NCI-H748 treated with DMSO at 0.1 percent for 48 hours (cell line): ENCODE measurements around the gene RIC3.
"Not testable (repeated sequence)": the region's sequence is repeated elsewhere in the genome, so short reads cannot be mapped to it uniquely, and the experiment has no call there.

Source experiments
- DNase-seq: peaks from one replicate; lab custom pipeline; 2025; lab: John Stamatoyannopoulos, UW

RIC3 gene

DNA sequence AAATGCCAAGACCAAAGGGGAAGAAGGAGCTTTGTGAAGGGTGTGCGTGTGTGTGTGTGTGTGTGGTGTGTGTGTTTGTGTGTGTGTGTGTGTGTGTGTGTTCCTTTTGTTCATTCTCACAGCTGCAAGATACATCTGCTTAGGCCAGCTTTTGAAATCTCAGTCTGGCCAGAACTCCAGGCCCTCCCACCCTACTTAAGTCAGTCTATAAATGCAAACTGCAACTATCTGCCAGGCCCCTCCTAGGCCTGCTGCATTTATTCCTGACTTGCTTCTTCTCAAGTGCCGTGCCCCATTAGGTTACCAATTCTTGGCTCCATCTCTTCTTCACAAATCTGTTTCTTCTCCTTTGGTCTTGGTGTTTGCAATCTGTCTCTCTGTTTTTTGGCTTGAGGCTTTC lies 21.6 kb upstream of the RIC3 start:
- no peak for DNase-seq

DNA sequence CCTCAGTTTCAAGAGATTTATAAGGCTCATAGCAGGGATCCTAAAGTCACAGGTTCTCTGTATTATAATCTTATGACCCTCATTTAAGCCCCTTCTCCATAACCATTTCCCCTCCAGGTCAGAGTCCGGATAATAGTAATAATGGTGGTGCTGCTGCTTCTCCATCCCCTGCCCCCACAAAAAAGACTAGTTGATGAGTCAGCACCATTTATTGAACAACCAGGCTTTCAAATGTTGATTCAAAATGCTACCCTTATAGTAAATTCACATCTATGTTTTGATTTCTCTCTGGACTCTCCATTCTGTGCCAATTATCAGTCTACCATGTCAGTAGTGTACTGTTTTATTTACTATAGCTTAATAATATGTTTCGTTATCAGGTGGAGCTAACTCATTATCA lies 17.6 kb upstream of the RIC3 start:
- no peak for DNase-seq

DNA sequence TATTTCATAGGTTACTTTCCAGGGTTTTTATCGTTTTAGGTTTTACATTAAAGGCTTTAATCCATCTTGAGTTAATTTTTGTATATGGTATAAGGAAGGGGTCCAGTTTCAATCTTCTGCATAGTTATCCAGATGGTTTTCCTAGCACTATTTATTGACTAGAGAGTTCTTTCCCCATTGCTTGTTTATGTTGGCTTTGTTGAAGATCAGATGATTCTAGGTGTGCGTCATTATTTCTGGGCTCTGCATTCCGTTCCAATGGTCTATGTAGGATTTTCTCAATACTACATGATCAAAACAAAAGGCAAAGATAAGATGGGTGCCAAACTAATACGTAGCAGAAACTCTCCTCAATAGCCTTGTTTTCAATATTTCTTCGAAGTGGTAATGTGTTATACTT lies 14.3 kb upstream of the RIC3 start:
- no peak for DNase-seq

DNA sequence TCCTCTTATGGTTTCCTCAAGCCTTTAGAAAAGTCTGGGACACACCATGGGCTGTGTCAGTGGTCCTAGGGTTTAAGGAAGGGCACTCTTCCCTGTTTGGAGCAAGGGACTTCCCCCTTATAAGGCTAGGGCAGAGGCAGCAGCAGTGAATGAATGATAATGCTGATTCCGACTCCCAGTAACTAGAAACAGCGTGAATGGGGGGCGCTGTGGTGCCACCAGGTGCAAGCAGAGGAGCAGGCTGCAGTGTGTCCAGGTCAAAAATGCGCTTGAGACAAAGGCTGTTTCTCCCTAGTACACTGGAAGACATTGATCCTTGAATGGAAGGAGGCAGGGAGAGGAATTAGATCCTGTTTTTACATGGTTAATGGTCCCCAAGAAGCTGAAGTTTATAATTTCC lies 11.6 kb upstream of the RIC3 start:
- no peak for DNase-seq

DNA sequence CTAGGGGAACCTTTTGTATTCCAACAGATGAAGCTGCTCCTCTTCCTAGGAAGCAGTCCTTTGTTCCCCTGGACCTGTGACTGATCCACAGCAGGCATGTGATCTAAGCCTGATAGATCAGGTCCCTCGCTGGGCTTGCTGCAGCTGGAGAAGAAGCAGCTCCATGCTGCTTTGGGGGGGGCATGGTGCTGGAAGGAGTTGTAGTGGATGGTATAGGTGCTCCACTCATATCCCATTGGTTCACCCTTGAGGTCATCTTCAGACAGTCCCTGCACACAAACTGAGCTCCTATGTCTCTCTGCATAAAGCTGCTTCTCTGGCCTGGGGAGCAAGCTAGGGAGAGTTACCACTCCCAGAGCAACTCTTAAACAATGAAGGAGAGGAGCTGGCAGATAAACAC lies 9.5 kb upstream of the RIC3 start:
- no peak for DNase-seq

DNA sequence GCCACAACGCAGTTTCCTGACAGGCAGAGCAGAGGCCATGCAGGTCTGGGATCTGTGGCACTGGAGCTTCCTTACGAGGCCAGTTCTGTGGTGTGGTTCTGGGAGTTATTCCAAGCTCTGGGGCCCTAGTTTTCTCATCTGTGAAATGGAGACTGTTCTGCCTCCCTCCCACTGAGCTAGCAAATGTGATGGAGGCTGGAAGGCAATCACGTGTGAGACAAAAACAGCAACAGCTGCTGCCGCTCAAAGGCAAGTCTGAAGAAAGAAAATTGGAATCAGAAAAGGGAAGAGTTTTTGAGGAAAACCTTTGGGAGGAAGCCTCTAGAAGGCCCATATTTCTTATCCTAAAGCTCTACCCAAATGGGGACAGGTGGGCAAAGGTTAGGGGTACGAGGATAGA lies 8.3 kb upstream of the RIC3 start:
- no peak for DNase-seq

DNA sequence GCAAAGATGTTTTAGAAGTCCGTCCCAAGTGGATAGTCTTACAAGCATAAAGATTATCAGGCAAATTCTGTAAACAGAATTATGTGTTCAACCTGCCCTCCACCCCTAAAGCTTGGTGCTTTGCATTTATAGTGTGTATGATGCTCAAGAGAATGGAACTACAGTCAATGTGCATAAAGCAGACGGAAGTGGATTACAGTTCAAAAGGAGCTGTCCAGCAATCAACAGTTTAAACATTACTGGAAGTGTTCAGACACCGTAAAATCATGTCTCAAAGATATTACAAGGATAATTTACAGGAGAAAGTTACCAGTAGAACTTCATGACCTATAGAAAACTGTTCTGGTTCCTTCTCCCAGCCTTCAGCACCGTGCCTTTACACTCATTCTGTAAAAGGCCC lies 1.0 kb downstream of the RIC3 start:
- DNase-seq, result no peak

DNA sequence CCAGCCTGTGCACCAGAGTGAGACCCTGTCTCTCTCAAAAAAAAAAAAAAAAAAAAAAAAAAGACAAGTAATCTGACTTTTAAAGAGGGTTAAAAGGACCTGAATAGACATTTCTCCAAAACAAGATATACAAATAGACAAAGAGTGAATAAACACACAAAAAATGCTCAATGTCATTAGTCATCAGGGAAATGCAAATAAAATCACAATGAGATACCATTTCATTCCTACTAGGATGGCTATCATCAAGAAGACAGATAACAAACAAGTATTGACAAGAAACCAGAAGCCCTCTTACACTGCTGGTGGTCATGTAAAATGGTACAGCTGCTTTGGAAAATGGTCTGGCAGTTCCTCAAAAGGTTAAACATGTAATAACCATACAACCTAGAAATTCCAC lies 4.1 kb downstream of the RIC3 start:
- no peak for DNase-seq

DNA sequence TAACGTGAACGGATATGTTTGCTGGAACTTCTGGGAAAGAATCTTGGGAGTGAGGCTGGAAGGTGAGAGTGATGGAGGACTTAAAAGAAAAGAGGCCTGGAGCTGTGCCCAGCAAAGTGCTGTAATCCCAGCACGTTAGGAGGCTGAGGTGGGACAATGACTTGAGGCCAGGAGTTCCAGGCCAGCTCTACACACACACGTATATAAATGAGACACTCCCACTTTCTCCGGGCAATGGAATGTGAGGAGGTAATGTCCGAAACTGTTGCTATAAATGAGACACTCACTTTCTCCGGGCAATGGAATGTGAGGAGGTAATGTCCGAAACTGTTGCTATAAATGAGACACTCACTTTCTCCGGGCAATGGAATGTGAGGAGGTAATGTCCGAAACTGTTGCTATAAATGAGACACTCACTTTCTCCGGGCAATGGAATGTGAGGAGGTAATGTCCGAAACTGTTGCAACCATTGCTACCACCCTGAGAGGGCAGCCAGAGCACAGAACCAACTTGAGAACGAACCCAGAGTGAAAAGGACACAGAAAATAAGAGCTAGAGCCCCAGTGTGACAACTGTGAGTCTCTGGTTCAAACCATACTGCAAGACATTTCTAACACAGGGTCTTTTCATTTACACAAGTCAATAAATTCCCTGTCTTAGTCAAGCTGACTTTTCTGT lies 7.1 kb downstream of the RIC3 start:
- DNase-seq, result not testable (repeated sequence)

DNA sequence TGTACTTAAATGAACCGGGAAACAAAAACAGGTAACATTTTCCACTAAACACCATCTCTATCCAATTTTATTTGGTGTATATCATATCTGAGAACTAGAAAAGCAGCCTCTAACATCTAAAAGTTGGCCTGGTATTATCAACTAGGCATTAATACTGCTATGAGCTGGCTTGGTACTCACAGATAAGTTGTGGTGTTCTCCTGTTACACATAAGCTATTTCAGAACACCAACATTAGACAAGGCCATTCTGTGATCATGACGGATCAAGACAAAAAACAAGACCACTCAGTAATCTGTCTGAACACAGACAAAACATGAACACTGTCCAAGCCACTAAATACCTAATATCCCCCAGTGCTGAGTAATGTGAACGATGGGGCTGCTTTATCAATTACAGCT lies 11.9 kb downstream of the RIC3 start:
- no peak for DNase-seq

DNA sequence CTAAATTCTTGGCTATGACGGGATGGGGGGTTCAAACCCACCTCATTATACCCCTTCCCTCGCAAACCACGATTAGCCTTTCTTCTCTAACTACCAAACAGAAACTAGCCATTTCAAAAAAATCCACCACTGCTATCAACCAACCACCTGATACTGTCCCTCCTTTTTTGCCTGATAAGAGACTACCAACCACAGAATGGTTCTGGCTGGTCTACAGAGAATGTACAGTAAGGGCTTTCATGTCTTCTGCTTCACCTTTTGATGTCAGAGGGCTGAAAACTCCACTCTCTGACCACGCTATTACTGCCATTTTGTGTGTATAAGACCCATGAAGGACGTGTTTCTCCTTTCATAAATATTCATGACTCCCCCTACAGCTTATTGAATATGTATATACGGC lies 19.1 kb downstream of the RIC3 start:
- no peak for DNase-seq

DNA sequence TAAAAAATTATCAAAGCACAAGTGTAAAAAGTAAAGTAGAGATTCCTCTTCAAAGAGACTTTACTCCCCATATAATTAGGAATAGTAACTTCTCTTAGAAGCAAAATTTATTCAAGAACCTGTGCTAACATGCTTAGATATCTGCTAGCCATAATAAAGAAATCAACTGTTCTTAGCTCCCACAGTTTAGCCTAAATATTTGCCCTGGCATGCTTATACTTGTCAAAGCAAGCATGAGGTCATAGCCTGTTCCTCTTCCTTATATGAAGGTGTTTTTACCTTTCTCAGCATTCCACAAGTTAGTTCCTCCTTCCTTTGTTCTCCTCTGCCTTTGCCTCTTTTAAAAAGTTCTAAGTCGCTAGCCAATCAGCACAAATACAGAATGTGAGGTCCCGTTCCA lies 30.3 kb downstream of the RIC3 start:
- no peak for DNase-seq

DNA sequence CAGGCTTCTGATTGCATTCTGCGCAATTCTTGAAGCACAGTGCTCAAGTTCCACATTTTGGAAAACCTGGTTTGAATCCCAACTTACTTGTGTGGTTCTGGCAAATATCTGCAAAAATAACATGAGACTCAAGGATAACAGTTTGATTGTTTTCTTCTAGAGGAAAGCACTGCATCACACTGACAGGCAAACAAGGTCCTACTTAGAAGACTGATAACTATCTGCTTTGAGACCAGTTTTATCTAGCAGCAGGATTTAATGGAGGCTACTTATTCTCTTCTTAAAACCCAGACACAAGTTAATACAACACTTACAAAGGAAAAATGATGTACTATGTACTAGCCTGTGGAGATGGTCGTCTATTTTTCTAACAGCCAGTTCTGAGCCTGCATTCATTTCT lies 41.4 kb downstream of the RIC3 start:
- no peak for DNase-seq

DNA sequence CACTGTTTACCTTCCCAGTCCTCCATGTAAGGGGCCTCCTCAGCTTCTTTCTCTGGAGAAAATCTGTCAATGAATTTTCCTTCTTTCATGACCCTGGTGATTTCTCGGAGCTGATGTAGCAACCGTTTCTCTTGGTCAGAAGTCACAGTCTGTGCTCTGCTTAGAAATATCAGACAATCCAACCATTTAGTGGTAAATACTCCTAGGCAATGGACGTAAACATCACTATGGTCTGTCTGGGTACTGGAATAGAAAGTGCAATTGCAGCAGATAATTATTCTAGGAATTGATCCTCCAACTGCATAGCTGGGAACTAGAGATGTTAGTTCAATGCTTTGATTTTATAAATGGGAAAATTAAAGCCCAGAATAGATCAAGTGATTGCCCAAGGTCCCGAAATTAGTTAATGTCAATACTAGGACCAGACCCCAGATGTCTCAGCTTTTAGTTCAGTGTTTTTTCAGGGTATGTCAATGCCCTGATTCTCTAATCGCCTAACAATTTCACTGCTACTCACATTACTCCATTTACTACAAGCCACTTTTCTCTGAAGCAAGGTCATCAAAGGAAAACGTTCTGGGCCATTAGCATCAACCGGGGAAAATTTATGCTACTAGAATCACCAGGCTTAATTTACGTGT lies 42.1 kb downstream of the RIC3 start:
- no peak for DNase-seq

DNA sequence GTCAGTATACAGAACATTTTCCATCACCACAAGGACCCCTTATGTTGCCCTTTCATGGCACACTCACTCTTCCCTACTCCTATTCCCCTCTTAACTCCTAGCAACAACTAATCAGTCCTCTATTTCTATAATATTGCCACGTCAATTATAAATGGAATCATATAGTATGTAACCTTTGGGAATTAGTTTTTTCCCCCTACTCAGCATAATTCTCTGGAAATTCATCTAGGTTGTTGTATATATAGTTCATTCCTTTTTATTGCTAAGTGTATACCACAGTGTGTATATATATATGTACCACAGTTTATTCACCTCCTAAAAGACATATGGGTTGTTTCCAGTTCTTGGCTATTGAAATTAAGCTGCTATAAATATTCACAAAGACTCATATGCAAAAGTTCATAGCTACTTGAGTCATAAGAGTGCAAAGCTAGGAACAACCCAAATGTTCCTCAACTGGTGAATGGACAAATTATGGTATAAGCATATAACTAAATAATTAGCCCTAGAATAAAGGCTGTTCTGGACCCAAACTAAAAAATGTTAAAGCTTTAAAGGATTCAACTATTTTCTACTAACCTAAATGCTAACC lies 46.6 kb downstream of the RIC3 start:
- no peak for DNase-seq

DNA sequence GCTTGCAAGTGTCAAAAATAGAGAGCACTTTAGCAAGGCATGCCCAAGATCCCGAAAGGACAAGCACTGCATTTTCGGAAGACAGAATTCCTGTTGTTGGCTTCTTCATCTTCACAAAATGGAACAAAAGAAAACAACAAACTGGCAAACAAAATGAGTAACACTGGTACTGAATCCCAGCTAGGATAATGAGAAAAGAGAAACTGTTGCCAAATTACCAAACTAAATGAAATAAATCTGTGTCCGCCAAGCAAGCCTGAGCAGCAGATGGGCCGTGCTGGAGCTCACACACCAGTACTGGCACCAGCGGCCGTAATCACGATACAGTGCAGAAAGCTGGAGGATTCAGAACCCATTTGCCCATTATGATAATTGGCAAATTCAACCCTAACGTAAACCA lies 57.2 kb downstream of the RIC3 start:
- no peak for DNase-seq

DNA sequence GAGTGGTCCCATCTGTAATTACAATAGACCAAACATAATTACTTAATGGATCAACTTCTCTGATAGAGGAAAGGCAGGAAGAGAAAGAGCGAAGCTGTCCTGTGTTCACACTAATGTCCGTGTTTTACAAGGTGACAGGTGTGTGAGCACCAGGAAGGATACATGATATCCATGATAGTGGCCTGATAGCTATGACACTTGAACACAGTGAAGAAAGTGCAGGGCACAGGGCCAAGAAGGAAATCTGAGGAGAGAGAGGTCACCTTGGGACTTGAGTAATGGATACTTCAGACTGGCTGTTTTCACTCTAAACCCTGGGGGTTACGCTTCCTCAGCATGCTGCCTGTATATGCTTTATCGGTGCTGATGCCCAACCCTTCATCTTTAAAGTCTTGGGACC lies 58.4 kb downstream of the RIC3 start:
- no peak for DNase-seq

DNA sequence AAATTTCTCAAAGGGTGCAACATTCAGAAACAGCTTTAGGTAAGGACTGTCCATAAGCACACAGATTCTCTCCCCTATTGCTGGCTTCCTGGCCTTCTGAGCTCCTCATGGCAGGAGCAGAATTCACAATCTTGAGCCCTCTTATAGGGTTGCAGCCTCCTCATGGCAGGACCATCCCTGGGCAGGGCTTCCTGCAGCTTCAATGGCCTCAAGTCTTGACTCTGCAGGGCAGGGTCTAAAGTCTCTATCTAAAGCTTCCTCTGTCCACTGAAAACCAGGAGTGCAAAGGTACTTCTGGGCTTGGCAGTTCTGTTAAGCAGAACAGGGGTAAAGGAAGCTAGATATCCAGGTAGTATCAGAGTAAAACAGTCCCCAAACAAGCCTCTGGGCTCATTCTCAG lies 59.1 kb downstream of the RIC3 start:
- no peak for DNase-seq

DNA sequence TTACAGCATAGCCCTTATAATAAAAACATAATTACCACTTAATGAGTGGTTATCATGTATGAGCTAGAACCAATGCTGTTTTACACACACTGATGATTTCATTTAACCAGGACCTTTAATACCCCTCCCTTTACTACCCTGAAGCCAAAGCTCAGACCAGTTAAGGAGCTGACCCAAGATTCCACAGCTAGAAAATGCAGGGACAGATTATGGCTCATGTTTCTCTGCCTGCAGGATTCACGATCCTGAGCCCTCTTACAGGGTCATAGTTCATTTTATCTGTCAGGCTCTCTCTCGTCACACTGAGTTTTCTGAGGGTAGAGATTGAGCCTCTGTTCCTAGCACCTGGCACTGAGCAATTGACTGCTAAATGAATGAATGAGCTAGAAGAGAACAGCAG lies 60.4 kb downstream of the RIC3 start:
- DNase-seq, result no peak

DNA sequence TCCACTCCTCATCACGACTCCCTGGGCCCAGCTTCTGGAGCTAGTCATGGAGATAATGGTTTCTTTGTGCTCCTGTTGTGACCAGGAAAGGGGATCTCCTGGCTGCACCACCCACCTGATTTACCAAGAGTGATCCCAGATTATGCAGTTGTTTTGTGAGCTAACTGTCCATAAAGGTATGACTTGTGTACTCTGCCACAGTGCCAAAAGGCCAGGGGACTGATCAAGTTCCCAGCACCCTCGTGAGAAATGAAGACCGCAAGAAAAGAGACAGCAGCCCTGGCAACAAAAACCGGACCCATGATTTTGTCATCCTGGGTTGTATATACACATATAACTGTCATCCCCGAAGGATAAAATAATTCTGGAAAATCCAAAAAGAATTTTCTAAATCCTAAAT lies 61.2 kb downstream of the RIC3 start:
- no peak for DNase-seq

DNA sequence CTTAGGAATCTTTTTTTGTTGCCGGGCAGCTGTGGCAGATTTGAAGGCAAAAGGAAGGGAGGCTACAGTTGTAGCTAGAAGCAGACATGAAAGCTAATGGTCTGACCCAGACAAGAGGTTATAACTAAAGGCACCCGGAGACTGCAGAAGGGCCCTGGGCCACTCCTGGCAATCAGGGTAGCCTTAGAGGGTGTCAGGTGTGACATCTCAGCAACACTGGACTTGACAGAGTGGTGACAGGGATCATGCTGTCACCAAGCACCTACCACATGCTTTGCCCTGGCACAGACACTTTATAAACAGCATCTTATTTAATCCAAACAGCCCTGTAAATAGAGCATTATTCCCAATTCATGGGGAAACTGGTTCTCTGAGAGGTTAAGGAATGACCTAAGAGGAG lies 62.1 kb downstream of the RIC3 start:
- DNase-seq, result no peak

DNA sequence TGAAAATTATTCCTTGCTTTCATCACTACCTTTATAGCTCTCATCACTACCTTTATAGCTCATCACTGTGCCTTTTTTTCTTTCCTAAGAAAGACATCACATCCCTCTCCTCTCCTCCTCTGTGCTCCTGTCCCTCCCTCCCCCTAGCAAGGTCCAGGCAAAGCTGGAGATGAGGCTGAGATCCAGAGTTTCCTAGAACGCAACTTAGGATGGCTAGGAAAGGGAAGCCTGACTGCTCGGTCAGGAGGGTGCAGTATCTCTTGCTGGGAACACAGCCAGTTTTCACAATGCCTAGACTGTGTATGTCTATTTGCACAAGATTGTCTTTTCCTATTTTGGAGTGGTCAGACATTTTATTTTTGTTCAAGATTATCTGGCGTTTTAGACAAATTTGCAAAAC lies 63.2 kb downstream of the RIC3 start:
- no peak for DNase-seq

DNA sequence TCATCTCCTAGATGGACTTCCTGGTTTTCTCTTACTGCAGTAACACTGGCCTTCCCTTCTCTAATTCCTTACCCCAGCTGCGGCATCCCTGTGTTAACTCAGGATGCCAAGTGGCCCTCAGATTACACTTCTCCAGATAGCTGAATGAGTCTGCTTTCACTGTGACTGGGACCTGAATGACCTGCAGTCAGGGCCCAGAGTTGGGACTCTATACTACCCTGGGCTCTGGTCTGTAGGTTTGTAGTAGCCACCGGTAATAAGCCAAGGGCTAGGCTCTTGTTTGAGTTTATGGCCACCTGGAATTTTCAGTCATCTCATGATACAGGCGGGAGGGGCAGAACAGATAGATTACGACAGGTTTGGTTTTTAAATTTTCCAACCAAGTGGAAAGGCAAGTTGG lies 63.7 kb downstream of the RIC3 start:
- DNase-seq, result no peak

DNA sequence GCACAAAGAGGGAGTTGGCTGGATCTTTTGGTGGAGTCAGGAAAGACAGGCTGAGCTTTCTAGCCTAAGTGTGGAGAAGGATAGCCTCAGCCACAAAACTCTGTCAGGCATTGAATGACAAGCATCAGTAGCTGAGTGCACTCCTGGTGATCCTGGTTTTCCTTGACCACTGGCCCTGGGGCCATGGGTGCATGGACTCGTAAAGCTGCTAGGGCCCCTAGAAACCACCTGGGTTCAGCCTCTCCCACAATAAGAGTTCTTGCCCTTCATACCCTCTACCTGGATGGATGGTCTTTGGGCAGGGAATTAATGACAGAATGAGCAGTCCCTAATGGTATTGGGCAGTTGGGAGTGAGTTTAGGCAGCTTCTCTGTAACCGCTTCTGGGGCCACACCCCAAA lies 64.9 kb downstream of the RIC3 start:
- DNase-seq, result no peak
